A549 treated with ZK216348 at 1 μM for 4 hours (cell line): ENCODE measurements around the gene ARPC5. TPM values are rescaled to one million over a fixed set of nuclear protein-coding genes. Genes with fewer than 3 reads are reported as not detected.

ENCODE experiments used
- total RNA-seq: library from RNA; stranded (reverse); fragments of 200-300 nt; extraction: Qiagen RNA extraction; gene quantifications from 5 replicates; pipeline ENCODE4 v1.2.3, GENCODE V29; 2022; ENCODE audit warnings: low read depth

Gene ARPC5
- 123 to 181 TPM (median 175 TPM) in 5 replicates for total RNA-seq

GRCh38 chr1:183635606-183636333 is at the start of gene ARPC5:
TSS of gene ARPC5 (minus strand) at chr1:183635783. CDS start at chr1:183635659, 124 bp downstream.

DNA sequence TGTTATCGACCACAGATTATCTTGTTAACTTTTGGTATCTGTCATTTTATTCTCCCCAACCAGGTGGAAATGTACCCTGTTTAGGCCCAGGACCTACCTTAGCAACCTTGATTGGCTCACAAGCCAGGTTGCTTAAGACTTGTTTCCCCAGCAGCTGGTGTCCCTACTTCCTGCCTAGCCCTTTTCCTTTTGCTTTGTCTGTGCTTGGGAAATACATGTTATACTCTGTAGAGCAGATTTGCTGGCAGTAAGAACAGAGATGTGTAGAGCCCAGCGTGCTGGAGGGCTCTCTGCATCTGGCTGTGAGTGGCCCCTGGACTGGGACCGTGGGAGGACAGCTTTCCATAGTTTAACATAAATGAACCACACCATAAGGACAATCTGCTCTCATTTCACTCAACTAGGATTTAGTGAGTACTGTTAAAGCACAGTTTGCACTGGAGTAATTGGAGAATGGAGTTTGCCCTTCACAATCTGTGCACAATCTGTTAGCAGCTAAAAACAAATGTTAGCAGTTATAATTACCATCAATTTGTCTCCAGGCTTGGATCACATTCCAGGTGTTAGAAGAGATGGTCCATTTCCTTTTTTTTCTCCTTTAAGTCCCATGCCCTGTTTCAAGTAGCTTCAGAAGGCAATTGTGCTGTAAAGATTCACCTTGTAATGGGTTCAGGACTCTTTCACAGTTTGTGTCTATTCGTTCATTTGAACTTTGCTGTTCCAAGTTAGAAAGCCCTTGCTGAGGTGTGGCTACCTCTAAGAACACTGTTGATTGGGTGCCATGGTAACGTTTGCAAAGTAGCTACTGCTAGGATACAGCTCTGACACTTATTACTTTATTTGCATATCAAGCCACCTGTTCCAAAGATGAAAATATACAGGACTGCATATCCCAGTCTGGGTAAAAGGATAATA is 17.2 kb upstream of the ARPC5 start, which contains the start of gene APOBEC4:
APOBEC4 (minus strand) TSS at position 770 of the 915 bp plus-strand sequence. CDS start 4,535 bp downstream, outside the sequence.

DNA sequence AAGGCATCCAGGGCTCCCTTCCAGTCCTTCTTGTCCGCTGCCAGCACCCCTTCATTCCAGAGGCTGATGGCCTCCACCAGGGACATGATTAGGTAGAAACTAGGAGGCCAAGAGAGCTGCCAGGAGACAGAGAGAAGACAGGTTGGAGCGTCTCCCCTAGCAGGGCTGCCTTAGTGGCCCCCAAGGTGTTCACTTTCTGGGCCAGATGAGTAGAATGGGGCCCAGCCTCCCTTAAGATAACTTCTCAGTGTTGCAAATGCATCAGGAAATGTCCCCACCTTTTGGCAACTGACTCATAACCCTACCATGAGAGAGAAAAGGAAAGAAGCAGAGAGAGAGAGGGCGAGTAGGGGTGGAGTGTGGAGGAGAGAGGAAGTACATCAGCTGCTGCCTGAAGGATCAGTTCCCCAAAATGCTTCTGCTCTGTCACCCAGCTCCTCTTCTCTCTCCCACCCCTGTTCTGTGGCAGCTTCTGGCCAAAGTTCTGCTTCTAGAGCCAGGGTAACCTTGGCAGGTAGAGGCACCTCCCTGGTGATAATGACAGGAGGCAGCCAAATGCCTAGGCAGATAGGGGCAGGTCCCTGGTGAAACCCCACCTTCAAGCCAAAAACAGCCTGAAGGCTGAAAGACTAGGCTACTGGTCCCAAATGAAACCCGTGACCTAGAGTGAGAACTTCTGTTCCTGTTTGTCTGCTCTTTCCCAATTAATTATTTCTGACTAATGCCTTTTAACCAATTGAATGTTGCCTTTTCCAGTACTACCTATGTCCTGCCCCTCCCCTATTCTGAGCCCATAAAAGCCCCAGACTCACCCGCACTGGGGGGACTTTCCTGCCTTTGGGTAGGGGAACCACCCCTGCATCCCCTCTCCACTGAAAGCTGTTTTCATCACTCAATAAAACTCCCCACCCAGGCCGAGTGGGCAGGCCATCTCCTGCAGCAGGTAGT is 45.1 kb downstream of the ARPC5 start, which contains the start of gene NCF2:
NCF2 (minus strand) TSS at position 216 of the 948 bp plus-strand sequence; CDS start at position 86, 130 bp downstream.

Other genes with a start within 250 kb of the ARPC5 start
- gene NMNAT2, start 217.4 kb downstream of the ARPC5 start, total RNA-seq, result 0.42 to 1.5 TPM (median 0.62 TPM) in 5 replicates
- 33.6 to 42.3 TPM (median 36.1 TPM) in 5 replicates for gene SMG7, start 163.3 kb downstream of the ARPC5 start, total RNA-seq
- 1.0 to 3.3 TPM (median 2.7 TPM) in 5 replicates for gene NCF2, start 45.3 kb downstream of the ARPC5 start, total RNA-seq
- gene APOBEC4, start 17.5 kb upstream of the ARPC5 start, total RNA-seq, result not detected in 5 replicates
- gene RGL1, start 169.3 kb upstream of the ARPC5 start, total RNA-seq, result 0.58 to 0.87 TPM (median 0.82 TPM) in 5 replicates